Cerebellar nuclear complex (tissue), 1 donor: Measurements from ENCODE around the gene HLA-DOB.

Experiments used
- DNase-seq, 2 experiments: peaks; one replicate each; lab custom pipeline; 2025; lab: John Stamatoyannopoulos, UW

The HLA-DOB gene

GRCh38 chr6:32843331-32843978 lies 26.7 kb upstream of the HLA-DOB start:
- DNase-seq: no peak

GRCh38 chr6:32842690-32843089 lies 25.9 kb upstream of the HLA-DOB start:
- DNase-seq: no peak

- no peak for DNase-seq
Measured at GRCh38 chr6:32842021-32842650, 25.3 kb upstream of the HLA-DOB start.

GRCh38 chr6:32840604-32841246 lies 23.9 kb upstream of the HLA-DOB start:
- DNase-seq: no peak

- no peak for DNase-seq
Measured at GRCh38 chr6:32839356-32839755, 22.6 kb upstream of the HLA-DOB start.

- DNase-seq: peak in 1 of 2 experiments; percentile 84
Measured at GRCh38 chr6:32838114-32838958, 21.5 kb upstream of the HLA-DOB start, which contains the start of gene TAP2. TSS of gene TAP2 (minus strand) at chr6:32838739. CDS start at chr6:32838233, 506 bp downstream.

GRCh38 chr6:32837651-32838113 lies 20.9 kb upstream of the HLA-DOB start:
- DNase-seq: no peak

GRCh38 chr6:32836873-32837272 lies 20.1 kb upstream of the HLA-DOB start:
- no peak for DNase-seq

GRCh38 chr6:32835167-32835893 lies 18.5 kb upstream of the HLA-DOB start:
- no peak for DNase-seq

GRCh38 chr6:32833664-32834063 lies 16.9 kb upstream of the HLA-DOB start:
- DNase-seq: no peak

GRCh38 chr6:32832535-32832934 lies 15.7 kb upstream of the HLA-DOB start:
- DNase-seq: no peak

- no peak for DNase-seq
Measured at GRCh38 chr6:32830936-32831335, 14.1 kb upstream of the HLA-DOB start.

GRCh38 chr6:32830017-32830416 lies 13.2 kb upstream of the HLA-DOB start:
- no peak for DNase-seq

- no peak for DNase-seq
Measured at GRCh38 chr6:32829495-32829894, 12.7 kb upstream of the HLA-DOB start.

- DNase-seq: no peak
Measured at GRCh38 chr6:32827025-32827424, 10.2 kb upstream of the HLA-DOB start.

- no peak for DNase-seq
Measured at GRCh38 chr6:32825966-32826365, 9.2 kb upstream of the HLA-DOB start.

- no peak for DNase-seq
Measured at GRCh38 chr6:32819729-32820128, 2.9 kb upstream of the HLA-DOB start.

- DNase-seq: no peak
Measured at GRCh38 chr6:32818867-32819266, 2.1 kb upstream of the HLA-DOB start.

GRCh38 chr6:32815996-32816395 lies 806 bp downstream of the HLA-DOB start:
- DNase-seq: no peak

GRCh38 chr6:32815115-32815514 lies 1.7 kb downstream of the HLA-DOB start:
- DNase-seq: no peak

GRCh38 chr6:32814145-32814544 lies 2.7 kb downstream of the HLA-DOB start:
- no peak for DNase-seq

GRCh38 chr6:32809171-32809570 lies 7.6 kb downstream of the HLA-DOB start:
- DNase-seq: no peak
